GM12878 (cell line): ENCODE data around the gene LRFN2. TPM values are rescaled to one million over a fixed set of nuclear protein-coding genes. Genes with fewer than 3 reads are reported as not detected.

ENCODE experiments used
- ATAC-seq: fragments of 200-7000 bp; cut with Tn5 transposase; 3 replicates; pipeline ENCODE4 v1.9.1; 2020; ENCODE audit warnings: mild to moderate bottlenecking, moderate library complexity
- BruUV-seq: library from RNA; stranded (reverse); fragments of 400-500 nt; replicated peaks from 2 replicates; lab custom pipeline; 2021; lab: Mats Ljungman, UMichigan
- CTCF ChIA-PET: fragments of 300-600 bp; sonication (Branson Sonifier 250); formaldehyde crosslinking; extraction: SDS; loops from one replicate; lab custom pipeline; 2021; ENCODE audit warnings: inconsistent platforms; lab: Yijun Ruan, JAX
- POLR2A ChIA-PET: fragments of 350-600 bp; formaldehyde crosslinking; extraction: SDS; loops from one replicate; lab custom pipeline; 2021; ENCODE audit warnings: inconsistent platforms; lab: Charles Lee
- RAD21 ChIA-PET: fragments of 300-600 bp; sonication (Branson Sonifier 250); formaldehyde crosslinking; loops from one replicate; lab custom pipeline; 2023; ENCODE audit warnings: antibody characterized with exemption; ENCODE audit not compliant: unreplicated experiment; lab: Charles Lee
- SMC1A ChIA-PET: fragments of 300-600 bp; sonication (Branson Sonifier 250); formaldehyde crosslinking; loops from one replicate; lab custom pipeline; 2023; ENCODE audit not compliant: unreplicated experiment, uncharacterized antibody; lab: Charles Lee
- DNase-seq: peaks from one replicate; pipeline ENCODE4 v3.0.0-alpha.2; 2011; ENCODE audit warnings: low read depth, low spot score
- FAIRE-seq: peaks from 3 replicates; lab custom pipeline; 2011; peaks lifted over from hg19 to GRCh38; lab: Jason Lieb, UNC
- H2AFZ ChIP-seq: 2 replicates; pipeline ENCODE4 v1.6.0; 2011; ENCODE audit warnings: low read depth, low read length, control low read depth; ENCODE audit not compliant: control insufficient read depth
- H3K27ac ChIP-seq: 2 replicates; pipeline ENCODE4 v1.5.1; 2011; ENCODE audit warnings: control low read depth; ENCODE audit not compliant: control insufficient read depth, insufficient read depth
- H3K27me3 ChIP-seq, 2 experiments: replicated peaks in 1 of 2; 2 replicates each; pipeline versions ENCODE4 v1.6.0 to v1.6.1; 2011; ENCODE audit warnings: low read length in 1 of 2; ENCODE audit not compliant: control insufficient read depth in 2 of 2, insufficient read depth in 2 of 2
- H3K36me3 ChIP-seq, 2 experiments: 2 replicates each; pipeline ENCODE4 v1.5.1; 2011; ENCODE audit warnings: low read length in 1 of 2; ENCODE audit not compliant: control insufficient read depth in 2 of 2, insufficient read depth in 2 of 2
- H3K4me1 ChIP-seq: 2 replicates; pipeline ENCODE4 v1.6.1; 2011; ENCODE audit warnings: mild to moderate bottlenecking, low read length, moderate library complexity, mixed read lengths; ENCODE audit not compliant: control insufficient read depth, insufficient read depth
- H3K4me2 ChIP-seq: 2 replicates; pipeline ENCODE4 v1.6.0; 2011; ENCODE audit warnings: control low read depth; ENCODE audit not compliant: control insufficient read depth, insufficient read depth
- H3K4me3 ChIP-seq: fragments of 200-600 bp; sonication (generic); 2 replicates; pipeline ENCODE4 v1.5.1; 2016
- H3K79me2 ChIP-seq: 2 replicates; pipeline ENCODE4 v1.6.0; 2011; ENCODE audit warnings: low read length; ENCODE audit not compliant: control insufficient read depth, insufficient read depth
- H3K9ac ChIP-seq: 2 replicates; pipeline ENCODE4 v1.8.0; 2011; ENCODE audit warnings: low read length, control low read depth, mixed read lengths; ENCODE audit not compliant: control insufficient read depth, insufficient read depth
- H3K9me3 ChIP-seq: replicated peaks from 3 replicates; pipeline ENCODE4 v1.5.1; 2011; ENCODE audit warnings: mild to moderate bottlenecking, low read length; ENCODE audit not compliant: control insufficient read depth, insufficient read depth
- H4K20me1 ChIP-seq: 2 replicates; pipeline ENCODE4 v1.6.0; 2011; ENCODE audit not compliant: control insufficient read depth, insufficient read depth
- BRCA1 ChIP-seq: IDR thresholded peaks from 2 replicates; pipeline ENCODE4 v1.6.1; 2011; ENCODE audit warnings: low read depth, low read length, improper control_type of control experiment
- CEBPB ChIP-seq, 2 experiments: fragments of 150-350 bp in 1 of 2; IDR thresholded peaks; 2 replicates each; pipeline ENCODE4 v1.6.1; 2012 to 2014; ENCODE audit warnings: low read depth in 2 of 2, low read length in 2 of 2, borderline replicate concordance in 1 of 2, inconsistent platforms in 1 of 2
- EP300 ChIP-seq, 2 experiments: fragments of 150-350 bp in 1 of 2; IDR thresholded peaks; 2 replicates each; pipeline ENCODE4 v1.6.1; 2011 to 2012; ENCODE audit warnings: low read depth in 2 of 2, low read length in 2 of 2, borderline replicate concordance in 1 of 2, improper control_type of control experiment in 1 of 2, inconsistent platforms in 1 of 2; ENCODE audit not compliant: control insufficient read depth in 1 of 2
- HDAC2 ChIP-seq: fragments of 200-600 bp; sonication (generic); IDR thresholded peaks from 2 replicates; pipeline ENCODE4 v1.6.1; 2017
- RUNX3 ChIP-seq: IDR thresholded peaks from 2 replicates; pipeline ENCODE4 v1.6.1; 2012; ENCODE audit warnings: low read length, inconsistent platforms
- SIX5 ChIP-seq: IDR thresholded peaks from 2 replicates; pipeline ENCODE4 v1.6.1; 2011; ENCODE audit warnings: mild to moderate bottlenecking, low read depth, low read length, moderate library complexity; ENCODE audit not compliant: severe bottlenecking
- SUZ12 ChIP-seq: fragments of 200-600 bp; sonication (generic); IDR thresholded peaks from one replicate; pipeline ENCODE4 v1.6.1; 2018; ENCODE audit warnings: antibody characterized with exemption, mild to moderate bottlenecking; ENCODE audit not compliant: unreplicated experiment
- ZBTB11 ChIP-seq: fragments of 450-650 bp; formaldehyde crosslinking; IDR thresholded peaks from 2 replicates; pipeline ENCODE4 v1.5.0; 2022; ENCODE audit warnings: mild to moderate bottlenecking, missing genetic modification characterization
- WGBS: methylation state at CpG from one replicate; pipeline ENCODE4 v1.1.6; 2016; ENCODE audit warnings: low lambda C conversion rate; ENCODE audit not compliant: insufficient replicate concordance, insufficient coverage; ENCODE audit errors: missing lambda C conversion rate; 5-methylcytosine and 5-hydroxymethylcytosine counted together
- in situ Hi-C: fragments of 300-500 bp; cut with MboI; formaldehyde crosslinking; loops from 9 replicates; pipeline ENCODE4 v1.14.3; 2018; ENCODE audit warnings: mixed read lengths
- intact Hi-C: fragments of 100-400 bp; cut with micrococcal nuclease; formaldehyde crosslinking; loops from one replicate; pipeline ENCODE4 v1.14.2; 2022; ENCODE audit not compliant: unreplicated experiment
- polyA plus RNA-seq, 11 experiments: library from polyadenylated mRNA; depleted of rRNA in 4 of 11; unstranded in 6 of 11; stranded (reverse) in 5 of 11; fragments of >200 nt; fragmentation: Nextera tagmentation in 4 of 11; fragmentation: Illumina TruSeq in 1 of 11; extraction: Ambion mirVana in 4 of 11; extraction: Trizol in 1 of 11; gene quantifications; 1 replicate in 1 of 11; 2 replicates in 10 of 11; pipeline versions ENCODE4 v1.2.1 to v1.2.3, GENCODE V29; 2011 to 2016; ENCODE audit warnings: inconsistent platforms in 2 of 11, missing spikeins in 2 of 11, low read depth in 1 of 11
- total RNA-seq, 4 experiments: library from RNA; depleted of rRNA in 3 of 4; stranded (reverse); fragments of >200 nt in 3 of 4; fragmentation: Illumina TruSeq in 1 of 4; extraction: Trizol in 1 of 4; gene quantifications; 2 replicates each; pipeline versions ENCODE4 v1.2.1 to v1.2.3, GENCODE V29; 2013 to 2021
- TF ChIP-seq, protein P1 (sequence below): IDR thresholded peaks from 2 replicates; pipeline ENCODE4 v1.6.1; 2012; ENCODE audit warnings: improper control_type of control experiment, low read depth, low read length; ENCODE audit not compliant: insufficient replicate concordance
- TF ChIP-seq, protein P2 (sequence below): fragments of 450-650 bp; IDR thresholded peaks from 2 replicates; pipeline ENCODE4 v1.6.1; 2016; ENCODE audit warnings: mild to moderate bottlenecking, moderate library complexity, borderline replicate concordance

The LRFN2 gene
- total and polyA plus RNA-seq, 10 of the 15 experiments (the other 5 are each of a cell fraction or from before 2014, with no cell fraction given): not detected

DNA sequence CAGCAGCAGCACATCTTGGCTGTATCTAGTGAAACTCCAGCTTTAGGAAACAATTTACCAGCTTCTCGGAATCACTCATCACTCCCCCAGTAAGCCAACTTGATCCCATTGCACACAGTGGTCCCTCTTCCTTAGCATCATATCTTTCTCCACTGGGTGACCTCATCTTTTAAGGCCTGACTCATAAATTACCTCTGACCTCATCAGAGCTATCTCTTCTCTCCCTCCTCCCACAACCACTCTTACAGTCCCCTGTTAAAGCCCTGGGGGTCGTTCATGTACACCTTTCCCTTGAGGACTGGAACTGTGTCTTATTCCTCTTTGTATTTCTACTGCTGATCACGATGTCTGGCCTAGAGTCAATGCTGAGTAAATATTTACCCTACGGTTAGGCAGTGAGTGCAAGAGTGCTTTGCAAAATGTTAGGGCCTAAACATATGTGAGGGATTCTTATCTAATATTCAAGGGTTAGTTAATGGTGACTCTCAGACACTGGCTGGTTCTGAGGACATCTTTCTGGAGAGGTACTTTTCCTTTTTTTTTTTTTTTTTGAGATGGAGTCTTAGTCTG is 187.2 kb downstream of the LRFN2 start:
- no peak overlapping the region for H3K9ac ChIP-seq
- ATAC-seq: no peak
- WGBS: 12% methylated on average over 4 of the region's 4 CpGs
- H3K4me1 ChIP-seq: no peaks in the 10 kb centered on the region
- intact Hi-C loops: no loop called here
- no peaks in the 10 kb centered on the region for H3K9me3 ChIP-seq
- no peaks in the 10 kb centered on the region for H3K79me2 ChIP-seq
- FAIRE-seq: no peak
- no peaks in the 10 kb centered on the region for H4K20me1 ChIP-seq
- DNase-seq: no peak
- RAD21 ChIA-PET: no interaction called here
- H3K36me3 ChIP-seq: no peaks in the 10 kb centered on the region
- no peak overlapping the region for H3K4me2 ChIP-seq
- in situ Hi-C loops: no loop called here
- H2AFZ ChIP-seq: no peak overlapping the region
- CTCF ChIA-PET: no interaction called here
- H3K27ac ChIP-seq: no peak overlapping the region
- TF ChIP-seq RUNX3 (no peak), SUZ12 (no peak), BRCA1 (no peak), EP300 (IDR thresholded peaks at IDR 0.05; ENCODE audit: borderline replicate concordance in 1 of 2, control insufficient read depth in 1 of 2, low read depth in 2 of 2, low read length in 2 of 2) (no peak), CEBPB (IDR thresholded peaks at IDR 0.05; ENCODE audit: borderline replicate concordance in 1 of 2, low read depth in 2 of 2, low read length in 2 of 2) (no peak), HDAC2 (no peak), SIX5 (no peak), ZBTB11 (CRISPR knock-in tag) (no peak)
- TF ChIP-seq, protein P1, sequence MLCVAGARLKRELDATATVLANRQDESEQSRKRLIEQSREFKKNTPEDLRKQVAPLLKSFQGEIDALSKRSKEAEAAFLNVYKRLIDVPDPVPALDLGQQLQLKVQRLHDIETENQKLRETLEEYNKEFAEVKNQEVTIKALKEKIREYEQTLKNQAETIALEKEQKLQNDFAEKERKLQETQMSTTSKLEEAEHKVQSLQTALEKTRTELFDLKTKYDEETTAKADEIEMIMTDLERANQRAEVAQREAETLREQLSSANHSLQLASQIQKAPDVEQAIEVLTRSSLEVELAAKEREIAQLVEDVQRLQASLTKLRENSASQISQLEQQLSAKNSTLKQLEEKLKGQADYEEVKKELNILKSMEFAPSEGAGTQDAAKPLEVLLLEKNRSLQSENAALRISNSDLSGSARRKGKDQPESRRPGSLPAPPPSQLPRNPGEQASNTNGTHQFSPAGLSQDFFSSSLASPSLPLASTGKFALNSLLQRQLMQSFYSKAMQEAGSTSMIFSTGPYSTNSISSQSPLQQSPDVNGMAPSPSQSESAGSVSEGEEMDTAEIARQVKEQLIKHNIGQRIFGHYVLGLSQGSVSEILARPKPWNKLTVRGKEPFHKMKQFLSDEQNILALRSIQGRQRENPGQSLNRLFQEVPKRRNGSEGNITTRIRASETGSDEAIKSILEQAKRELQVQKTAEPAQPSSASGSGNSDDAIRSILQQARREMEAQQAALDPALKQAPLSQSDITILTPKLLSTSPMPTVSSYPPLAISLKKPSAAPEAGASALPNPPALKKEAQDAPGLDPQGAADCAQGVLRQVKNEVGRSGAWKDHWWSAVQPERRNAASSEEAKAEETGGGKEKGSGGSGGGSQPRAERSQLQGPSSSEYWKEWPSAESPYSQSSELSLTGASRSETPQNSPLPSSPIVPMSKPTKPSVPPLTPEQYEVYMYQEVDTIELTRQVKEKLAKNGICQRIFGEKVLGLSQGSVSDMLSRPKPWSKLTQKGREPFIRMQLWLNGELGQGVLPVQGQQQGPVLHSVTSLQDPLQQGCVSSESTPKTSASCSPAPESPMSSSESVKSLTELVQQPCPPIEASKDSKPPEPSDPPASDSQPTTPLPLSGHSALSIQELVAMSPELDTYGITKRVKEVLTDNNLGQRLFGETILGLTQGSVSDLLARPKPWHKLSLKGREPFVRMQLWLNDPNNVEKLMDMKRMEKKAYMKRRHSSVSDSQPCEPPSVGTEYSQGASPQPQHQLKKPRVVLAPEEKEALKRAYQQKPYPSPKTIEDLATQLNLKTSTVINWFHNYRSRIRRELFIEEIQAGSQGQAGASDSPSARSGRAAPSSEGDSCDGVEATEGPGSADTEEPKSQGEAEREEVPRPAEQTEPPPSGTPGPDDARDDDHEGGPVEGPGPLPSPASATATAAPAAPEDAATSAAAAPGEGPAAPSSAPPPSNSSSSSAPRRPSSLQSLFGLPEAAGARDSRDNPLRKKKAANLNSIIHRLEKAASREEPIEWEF: no peak
- TF ChIP-seq, protein P2, sequence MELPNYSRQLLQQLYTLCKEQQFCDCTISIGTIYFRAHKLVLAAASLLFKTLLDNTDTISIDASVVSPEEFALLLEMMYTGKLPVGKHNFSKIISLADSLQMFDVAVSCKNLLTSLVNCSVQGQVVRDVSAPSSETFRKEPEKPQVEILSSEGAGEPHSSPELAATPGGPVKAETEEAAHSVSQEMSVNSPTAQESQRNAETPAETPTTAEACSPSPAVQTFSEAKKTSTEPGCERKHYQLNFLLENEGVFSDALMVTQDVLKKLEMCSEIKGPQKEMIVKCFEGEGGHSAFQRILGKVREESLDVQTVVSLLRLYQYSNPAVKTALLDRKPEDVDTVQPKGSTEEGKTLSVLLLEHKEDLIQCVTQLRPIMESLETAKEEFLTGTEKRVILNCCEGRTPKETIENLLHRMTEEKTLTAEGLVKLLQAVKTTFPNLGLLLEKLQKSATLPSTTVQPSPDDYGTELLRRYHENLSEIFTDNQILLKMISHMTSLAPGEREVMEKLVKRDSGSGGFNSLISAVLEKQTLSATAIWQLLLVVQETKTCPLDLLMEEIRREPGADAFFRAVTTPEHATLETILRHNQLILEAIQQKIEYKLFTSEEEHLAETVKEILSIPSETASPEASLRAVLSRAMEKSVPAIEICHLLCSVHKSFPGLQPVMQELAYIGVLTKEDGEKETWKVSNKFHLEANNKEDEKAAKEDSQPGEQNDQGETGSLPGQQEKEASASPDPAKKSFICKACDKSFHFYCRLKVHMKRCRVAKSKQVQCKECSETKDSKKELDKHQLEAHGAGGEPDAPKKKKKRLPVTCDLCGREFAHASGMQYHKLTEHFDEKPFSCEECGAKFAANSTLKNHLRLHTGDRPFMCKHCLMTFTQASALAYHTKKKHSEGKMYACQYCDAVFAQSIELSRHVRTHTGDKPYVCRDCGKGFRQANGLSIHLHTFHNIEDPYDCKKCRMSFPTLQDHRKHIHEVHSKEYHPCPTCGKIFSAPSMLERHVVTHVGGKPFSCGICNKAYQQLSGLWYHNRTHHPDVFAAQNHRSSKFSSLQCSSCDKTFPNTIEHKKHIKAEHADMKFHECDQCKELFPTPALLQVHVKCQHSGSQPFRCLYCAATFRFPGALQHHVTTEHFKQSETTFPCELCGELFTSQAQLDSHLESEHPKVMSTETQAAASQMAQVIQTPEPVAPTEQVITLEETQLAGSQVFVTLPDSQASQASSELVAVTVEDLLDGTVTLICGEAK: no peak
- no peak overlapping the region for H3K4me3 ChIP-seq
- H3K27me3 ChIP-seq: no peaks in the 10 kb centered on the region; a peak in 1 of 4 replicates
- SMC1A ChIA-PET: no interaction called here
- POLR2A ChIA-PET: interaction anchor here (0.7 kb wide), 1 partner anchor 547 kb away, joined by 5 read pairs; no protein-coding TSS in a partner anchor
- BruUV-seq: no TSS peak
